ENCODE measurements around the gene CADM3. TPM values are rescaled to one million over a fixed set of nuclear protein-coding genes. Genes with fewer than 3 reads are reported as not detected.

Gene CADM3
- total RNA-seq, 3 donors from 2014 or later (not counting 1 experiment from before 2014, with no cell fraction given) = not detected

DNA sequence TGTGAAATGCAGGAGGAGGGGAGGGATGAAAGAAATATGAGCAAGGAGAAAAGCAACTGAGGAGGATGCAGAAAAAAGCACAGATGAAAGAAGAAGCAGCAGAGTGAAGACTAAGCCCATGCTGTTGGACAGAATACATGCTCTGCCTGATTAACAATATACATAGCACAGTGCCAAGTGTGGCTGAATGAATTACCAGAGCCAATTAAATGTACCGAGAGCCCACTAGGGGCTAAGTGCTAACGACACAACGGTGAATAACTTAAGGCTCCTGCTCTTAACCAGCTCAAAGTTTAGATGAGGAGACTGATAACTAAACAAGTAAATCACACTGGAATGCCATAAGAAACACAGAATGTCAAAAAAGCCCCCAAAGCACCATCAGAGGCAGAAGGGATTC, 15.6 kb downstream of the CADM3 start:
- ATAC-seq (no peak), DNase-seq (no peak)
- H3K9me3 Mint-ChIP-seq = no peaks in the 10 kb centered on the region
- intact Hi-C loops (cut with micrococcal nuclease) = no loop called here
- peaks cover 41 to 76% of the 10 kb centered on the region in 2 donors for H3K27me3 Mint-ChIP-seq (ENCODE audit: low read depth in 2 of 2)
- no peak for TF ChIP-seq CTCF (IDR thresholded peaks at IDR 0.05)
- H3K9me3 ChIP-seq (ENCODE audit: control insufficient read depth, insufficient read depth, low read length) = no peaks in the 10 kb centered on the region
- no peak overlapping the region for H3K4me3 ChIP-seq (ENCODE audit: low read length)
- H3K27me3 ChIP-seq (ENCODE audit: control insufficient read depth, insufficient read depth, low read length) = peaks cover 11% of the 10 kb centered on the region
- WGBS (ENCODE audit: insufficient coverage) = 67% methylated on average over 3 of the region's 3 CpGs
- H3K4me1 ChIP-seq (ENCODE audit: control insufficient read depth, insufficient read depth, low read length) = no peaks in the 10 kb centered on the region
- no peak overlapping the region for H3K27ac Mint-ChIP-seq
- H3K36me3 ChIP-seq (ENCODE audit: control insufficient read depth, insufficient read depth, low read length) = no peaks in the 10 kb centered on the region
- no peaks in the 10 kb centered on the region for H3K4me1 Mint-ChIP-seq
- H3K27ac ChIP-seq (ENCODE audit: low read length) = no peak overlapping the region
- H3K4me3 Mint-ChIP-seq = no peak overlapping the region
- no peaks in the 10 kb centered on the region for H3K36me3 Mint-ChIP-seq

DNA sequence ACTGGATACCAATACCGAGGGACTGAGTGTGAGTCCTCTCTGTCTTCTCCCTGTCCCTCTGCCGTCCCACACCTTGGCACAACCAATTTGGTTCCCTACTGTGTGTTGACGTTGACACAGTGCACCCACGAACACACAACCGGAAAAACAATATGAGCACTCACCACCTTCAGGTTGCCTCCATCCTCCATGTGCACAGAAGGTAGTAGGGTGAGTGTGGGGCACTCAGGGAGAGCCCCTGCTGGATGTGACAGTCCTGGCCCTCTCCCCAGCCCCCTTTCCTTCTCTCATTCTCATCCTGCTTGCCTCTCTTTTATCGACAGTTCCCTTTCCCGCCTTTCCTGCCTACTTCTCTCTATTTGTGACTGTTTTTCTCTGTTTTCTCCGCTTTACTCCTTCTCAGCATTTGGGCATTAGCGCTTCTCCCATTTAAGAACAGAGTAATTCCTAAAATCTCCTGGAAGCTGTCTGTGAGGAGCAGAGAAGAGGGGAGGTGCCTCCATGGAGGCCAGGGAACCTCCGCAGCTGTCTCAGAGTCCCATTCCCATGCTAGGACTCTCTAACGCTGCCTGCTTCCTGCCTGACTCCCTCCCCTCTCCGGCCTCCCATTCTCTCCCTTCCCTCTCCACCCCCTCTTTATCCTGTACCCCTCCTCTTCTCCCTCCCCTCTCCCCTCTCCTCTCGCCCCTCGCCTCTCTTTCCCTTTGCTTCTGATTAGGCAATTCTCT, 16.4 kb downstream of the CADM3 start:
- H3K4me3 Mint-ChIP-seq = no peak overlapping the region
- no peak for TF ChIP-seq CTCF (IDR thresholded peaks at IDR 0.05)
- Histone ChIP-seq H3K9me3 (ENCODE audit: control insufficient read depth, insufficient read depth, low read length) (no peaks in the 10 kb centered on the region), H3K4me3 (ENCODE audit: low read length) (peak overlapping the region; percentile 1), H3K27me3 (ENCODE audit: control insufficient read depth, insufficient read depth, low read length) (peaks cover 11% of the 10 kb centered on the region), H3K4me1 (ENCODE audit: control insufficient read depth, insufficient read depth, low read length) (no peaks in the 10 kb centered on the region), H3K36me3 (ENCODE audit: control insufficient read depth, insufficient read depth, low read length) (no peaks in the 10 kb centered on the region), H3K27ac (ENCODE audit: low read length) (no peak overlapping the region)
- WGBS (ENCODE audit: insufficient coverage) = 30% methylated on average over 13 of the region's 14 CpGs
- no peak overlapping the region for H3K27ac Mint-ChIP-seq
- ATAC-seq = peak in 1 of 3 donors; percentile 18
- H3K27me3 Mint-ChIP-seq (ENCODE audit: low read depth in 2 of 2) = peaks cover 39 to 79% of the 10 kb centered on the region in 2 donors
- no peaks in the 10 kb centered on the region for H3K4me1 Mint-ChIP-seq
- no peak for DNase-seq
- no peaks in the 10 kb centered on the region for H3K9me3 Mint-ChIP-seq
- intact Hi-C loops (cut with micrococcal nuclease) = no loop called here
- H3K36me3 Mint-ChIP-seq = no peaks in the 10 kb centered on the region

GRCh38 chr1:159188375-159188788, 17.0 kb downstream of the CADM3 start:
- Mint-ChIP-seq H3K36me3 (no peaks in the 10 kb centered on the region), H3K4me3 (no peak overlapping the region)

More at GRCh38 chr1:159188375-159188788, 17.0 kb downstream of the CADM3 start:
- no peaks in the 10 kb centered on the region for H3K36me3 ChIP-seq (ENCODE audit: control insufficient read depth, insufficient read depth, low read length)
- DNase-seq = peak in 1 of 2 donors; percentile 5
- H3K9me3 ChIP-seq (ENCODE audit: control insufficient read depth, insufficient read depth, low read length) = no peaks in the 10 kb centered on the region
- H3K27me3 Mint-ChIP-seq (ENCODE audit: low read depth in 2 of 2) = peaks cover 36 to 74% of the 10 kb centered on the region in 2 donors
- 2% methylated on average over 24 of the region's 24 CpGs for WGBS (ENCODE audit: insufficient coverage)
- peaks cover 11% of the 10 kb centered on the region for H3K27me3 ChIP-seq (ENCODE audit: control insufficient read depth, insufficient read depth, low read length)
- no peaks in the 10 kb centered on the region for H3K9me3 Mint-ChIP-seq
- peak overlapping the region; percentile 9 for H3K4me3 ChIP-seq (ENCODE audit: low read length)
- no peak overlapping the region for H3K27ac Mint-ChIP-seq
- TF ChIP-seq CTCF (IDR thresholded peaks at IDR 0.05) = no peak
- no peaks in the 10 kb centered on the region for H3K4me1 ChIP-seq (ENCODE audit: control insufficient read depth, insufficient read depth, low read length)
- ATAC-seq = no peak
- H3K4me1 Mint-ChIP-seq = no peaks in the 10 kb centered on the region
- intact Hi-C loops (cut with micrococcal nuclease) = no loop called here
- H3K27ac ChIP-seq (ENCODE audit: low read length) = no peak overlapping the region
